ENCODE results near the gene IL1F10.
"Not testable (repeated sequence)": the region's sequence is repeated elsewhere in the genome, so short reads cannot be mapped to it uniquely, and the experiment has no call there.

Gene IL1F10

GRCh38 chr2:113092864-113093612 is 25.3 kb downstream of the IL1F10 start:
- no peak for DNase-seq
- no peak overlapping the region for H3K27ac ChIP-seq
- H3K9me3 ChIP-seq (ENCODE audit: severe bottlenecking), result peaks cover 19% of the 10 kb centered on the region
- H3K27me3 ChIP-seq (ENCODE audit: insufficient read depth, low read depth, severe bottlenecking), result no peaks in the 10 kb centered on the region
- TF ChIP-seq CTCF (IDR thresholded peaks at IDR 0.05; ENCODE audit: low read depth, low read length), result no peak
- H3K36me3 ChIP-seq, result no peaks in the 10 kb centered on the region
- no peak overlapping the region for H3K4me3 ChIP-seq (ENCODE audit: low read depth, low read length)

- Histone ChIP-seq H3K9me3 (ENCODE audit: severe bottlenecking) (peaks cover 20% of the 10 kb centered on the region), H3K27me3 (ENCODE audit: insufficient read depth, low read depth, severe bottlenecking) (no peaks in the 10 kb centered on the region), H3K27ac (no peak overlapping the region), H3K36me3 (no peaks in the 10 kb centered on the region), H3K4me3 (ENCODE audit: low read depth, low read length) (no peak overlapping the region)
- no peak for DNase-seq
- TF ChIP-seq CTCF (IDR thresholded peaks at IDR 0.05; ENCODE audit: low read depth, low read length), result no peak
Observed at GRCh38 chr2:113093613-113093977, 25.8 kb downstream of the IL1F10 start.

- not testable (repeated sequence) for DNase-seq
Observed at GRCh38 chr2:113096306-113096705, 28.5 kb downstream of the IL1F10 start.

GRCh38 chr2:113096842-113097618 is 29.3 kb downstream of the IL1F10 start:
- H3K36me3 ChIP-seq; H3K4me3 ChIP-seq (ENCODE audit: low read depth, low read length): not testable (repeated sequence)

More at GRCh38 chr2:113096306-113096705, 28.5 kb downstream of the IL1F10 start:
- not testable (repeated sequence) for H3K4me3 ChIP-seq (ENCODE audit: low read depth, low read length); H3K27me3 ChIP-seq (ENCODE audit: insufficient read depth, low read depth, severe bottlenecking); H3K36me3 ChIP-seq; H3K27ac ChIP-seq
- peaks cover 20% of the 10 kb centered on the region for H3K9me3 ChIP-seq (ENCODE audit: severe bottlenecking)

GRCh38 chr2:113098041-113098440 is 30.3 kb downstream of the IL1F10 start:
- no peak for DNase-seq
- no peak for TF ChIP-seq CTCF (IDR thresholded peaks at IDR 0.05; ENCODE audit: low read depth, low read length)
- Histone ChIP-seq H3K27ac (no peak overlapping the region), H3K36me3 (no peaks in the 10 kb centered on the region), H3K4me3 (ENCODE audit: low read depth, low read length) (no peak overlapping the region), H3K27me3 (ENCODE audit: insufficient read depth, low read depth, severe bottlenecking) (no peaks in the 10 kb centered on the region), H3K9me3 (ENCODE audit: severe bottlenecking) (peaks cover 27% of the 10 kb centered on the region)

More at GRCh38 chr2:113096842-113097618, 29.3 kb downstream of the IL1F10 start:
- H3K9me3 ChIP-seq (ENCODE audit: severe bottlenecking), result peaks cover 21% of the 10 kb centered on the region
- H3K27ac ChIP-seq; DNase-seq; H3K27me3 ChIP-seq (ENCODE audit: insufficient read depth, low read depth, severe bottlenecking): not testable (repeated sequence)

GRCh38 chr2:113098532-113098931 is 30.8 kb downstream of the IL1F10 start:
- Histone ChIP-seq H3K27ac (no peak overlapping the region), H3K27me3 (ENCODE audit: insufficient read depth, low read depth, severe bottlenecking) (no peaks in the 10 kb centered on the region)

More at GRCh38 chr2:113098532-113098931, 30.8 kb downstream of the IL1F10 start:
- no peak for DNase-seq
- no peaks in the 10 kb centered on the region for H3K36me3 ChIP-seq
- H3K9me3 ChIP-seq (ENCODE audit: severe bottlenecking), result peaks cover 27% of the 10 kb centered on the region
- no peak for TF ChIP-seq CTCF (IDR thresholded peaks at IDR 0.05; ENCODE audit: low read depth, low read length)
- no peak overlapping the region for H3K4me3 ChIP-seq (ENCODE audit: low read depth, low read length)

Measured in WERI-Rb-1 (cell line).